ENCODE results near the gene LDB3. TPM values are rescaled to one million over a fixed set of nuclear protein-coding genes. Genes with fewer than 3 reads are reported as not detected.

LDB3 gene
- total and polyA plus RNA-seq, 2 of the 4 experiments (the other 2 are of a cell fraction), result 0.36 to 2.6 TPM

DNA sequence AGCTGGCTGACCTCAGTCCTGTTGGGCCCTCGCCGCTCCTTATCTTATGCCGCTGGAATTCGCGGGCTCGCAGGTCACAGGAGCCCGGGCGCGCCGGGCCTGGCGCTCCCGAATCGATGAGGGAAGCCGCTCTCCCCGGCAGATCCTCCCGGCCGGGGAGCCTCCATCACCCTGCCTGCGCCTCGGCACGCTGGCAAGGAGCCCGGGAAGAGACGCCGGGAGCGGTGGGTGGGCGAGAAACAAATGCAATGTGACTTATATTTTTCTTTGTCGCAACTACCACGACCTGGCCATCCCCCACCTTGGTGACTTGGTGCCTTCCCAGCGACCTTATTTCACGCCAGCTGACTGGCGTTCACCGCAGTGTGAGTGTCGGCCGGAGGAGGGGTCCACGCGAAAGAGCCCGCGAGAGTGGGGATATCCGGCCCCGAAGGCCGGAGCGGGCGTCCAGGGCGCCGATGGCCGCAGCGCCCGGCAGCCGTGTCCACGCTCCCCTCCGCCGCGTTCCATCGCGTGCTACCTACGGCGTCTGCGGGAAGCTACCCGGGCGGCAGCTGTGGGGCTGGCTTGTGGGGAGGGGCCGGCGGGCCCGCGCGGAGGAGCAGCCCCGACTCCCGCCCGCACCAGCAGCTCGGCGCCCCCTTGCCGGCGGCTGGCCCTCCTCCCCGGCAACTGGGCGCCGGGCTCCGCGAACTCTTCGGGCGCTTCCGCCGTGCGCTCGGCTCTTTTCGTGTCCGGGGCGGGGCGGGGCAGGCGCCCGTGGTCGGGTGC, 87.6 kb downstream of the LDB3 start:
- 0% methylated on average over 24 of the region's 89 CpGs; no CpG with 5 or more reads in 1 of the 2 experiments for WGBS, 2 experiments (ENCODE audit: extremely low coverage in 2 of 2, insufficient read length in 1 of 2)
- H3K9me3 ChIP-seq (ENCODE audit: control insufficient read depth, insufficient read depth, low read length), result no peaks in the 10 kb centered on the region

More for the DNA sequence above, 87.6 kb downstream of the LDB3 start:
- Histone ChIP-seq H3K27ac (ENCODE audit: insufficient read depth, low read length) (peak overlapping the region; percentile 98), H2BK5ac (ENCODE audit: low read depth, low read length, poor library complexity, severe bottlenecking) (peak overlapping the region; percentile 96), H3K14ac (replicated peaks; ENCODE audit: low read depth, low read length) (peak overlapping the region; percentile 99), H3K4me1 (ENCODE audit: control insufficient read depth, insufficient read depth, low read length) (peaks cover 2% of the 10 kb centered on the region; the same call in 1 of the 2 replicates), H2AK5ac (ENCODE audit: low read depth, low read length) (peak overlapping the region; percentile 79), H4K8ac (ENCODE audit: low read depth in 2 of 2, low read length in 2 of 2) (peak overlapping the region; percentile 62 to 92), H3K27me3 (ENCODE audit: control insufficient read depth, insufficient read depth, low read length) (no peaks in the 10 kb centered on the region), H3K9ac (ENCODE audit: low read depth, low read length) (peak overlapping the region; percentile 96), H3K4me3 (ENCODE audit: insufficient read depth, low read depth, low read length) (peak overlapping the region; percentile 74), H3K56ac (ENCODE audit: extremely low read depth, insufficient read depth, low read length) (peak overlapping the region; percentile 98), H2BK120ac (ENCODE audit: low read depth, low read length) (peak overlapping the region; percentile 96), H3K4ac (ENCODE audit: low read depth, low read length) (peak overlapping the region; percentile 99), H4K91ac (ENCODE audit: insufficient read depth, low read depth, low read length) (peak overlapping the region; percentile 88), H3K36me3 (ENCODE audit: control insufficient read depth, insufficient read depth, low read length) (no peaks in the 10 kb centered on the region), H2AFZ (replicated peaks; ENCODE audit: low read length, poor library complexity) (peak overlapping the region; percentile 96), H4K5ac (ENCODE audit: low read depth, low read length) (peak overlapping the region; percentile 63), H3K23ac (ENCODE audit: low read depth, low read length) (peak overlapping the region; percentile 97), H2BK15ac (ENCODE audit: low read depth, low read length) (peak overlapping the region; percentile 57; the same call in 1 of the 3 replicates), H3K18ac (ENCODE audit: low read depth, low read length) (peak overlapping the region; percentile 88), H4K20me1 (ENCODE audit: insufficient read depth, low read length) (peaks cover 21% of the 10 kb centered on the region; the same call in 1 of the 2 replicates), H2BK20ac (ENCODE audit: low read depth, low read length) (peak overlapping the region; percentile 82), H2AK9ac (replicated peaks; ENCODE audit: low read depth, low read length, poor library complexity) (peak overlapping the region; percentile 99), H3K4me2 (ENCODE audit: low read depth, low read length) (peak overlapping the region; percentile 89), H3K9me1 (ENCODE audit: insufficient read depth, low read length) (peaks cover 6% of the 10 kb centered on the region), H3K79me1 (ENCODE audit: low read depth in 1 of 2, low read length in 2 of 2) (peaks cover 11 to 48% of the 10 kb centered on the region in 2 experiments)
- TF ChIP-seq CEBPB (IDR thresholded peaks at IDR 0.05; ENCODE audit: low read depth, low read length) (no peak), MXI1 (IDR thresholded peaks at IDR 0.05; ENCODE audit: borderline replicate concordance, low read depth, low read length) (0 out of 2 replicates have a peak, but pooled peaks have one; percentile 36), POLR2A (IDR thresholded peaks at IDR 0.05; ENCODE audit: low read depth, low read length) (peak; percentile 83), FOS (IDR thresholded peaks at IDR 0.05; ENCODE audit: low read depth, low read length) (0 out of 2 replicates have a peak, but pooled peaks have one; percentile 17), NFE2L2 (IDR thresholded peaks at IDR 0.05; ENCODE audit: low read depth, low read length) (no peak), CHD1 (IDR thresholded peaks at IDR 0.05; ENCODE audit: low read depth, low read length) (peak; percentile 44; the same call in 1 of the 2 replicates), RCOR1 (IDR thresholded peaks at IDR 0.05; ENCODE audit: insufficient replicate concordance, low read length) (no peak), MAZ (IDR thresholded peaks at IDR 0.05; ENCODE audit: borderline replicate concordance, low read depth, low read length) (peak; percentile 68), SMC3 (IDR thresholded peaks at IDR 0.05; ENCODE audit: low read depth, low read length) (no peak)
- ATAC-seq (ENCODE audit: low read depth) (peak; percentile 91), DNase-seq (peak; percentile 82)
- intact Hi-C loops (cut with micrococcal nuclease), result loop anchor here (2.0 to 5.0 kb wide), 2 partner anchors 67 to 111 kb away; no protein-coding TSS in a partner anchor
- dilution Hi-C loops (cut with HindIII; ENCODE audit: low sequenced_read_pairs, unreplicated experiment), result no loop called here
- POLR2A ChIA-PET (ENCODE audit: unreplicated experiment), result interaction anchor here (0.5 to 0.6 kb wide), 2 partner anchors 132 to 145 kb away, joined by 4 to 6 read pairs; no protein-coding TSS in a partner anchor
- CTCF ChIA-PET, result interaction anchor here (0.8 kb wide), 1 partner anchor 15 kb away, joined by 3 read pairs; no protein-coding TSS in a partner anchor
- no TSS peak for BruUV-seq (replicated peaks)
- in situ Hi-C loops (cut with MboI; ENCODE audit: low sequenced_read_pairs), result no loop called here

All from IMR-90 (cell line).